Stimulated activated naive CD8-positive, alpha-beta T cell treated with anti-CD3 and anti-CD28 coated beads, Interleukin-15, Interleukin-2, amounts not matched to agents 100 U/mL and 50 U/mL, for 24 hours (primary cell): ENCODE results near the gene GAB2.
A peak's percentile ranks its signal among the peaks of the same experiment; 100 is the strongest.

Experiments
- ATAC-seq: fragments of 150-1000 bp; cut with Tn5 transposase; one replicate; pipeline ENCODE4 v1.10.0; 2021
- DNase-seq: peaks from one replicate; pipeline ENCODE4 v3.0.0; 2021

The GAB2 gene

DNA sequence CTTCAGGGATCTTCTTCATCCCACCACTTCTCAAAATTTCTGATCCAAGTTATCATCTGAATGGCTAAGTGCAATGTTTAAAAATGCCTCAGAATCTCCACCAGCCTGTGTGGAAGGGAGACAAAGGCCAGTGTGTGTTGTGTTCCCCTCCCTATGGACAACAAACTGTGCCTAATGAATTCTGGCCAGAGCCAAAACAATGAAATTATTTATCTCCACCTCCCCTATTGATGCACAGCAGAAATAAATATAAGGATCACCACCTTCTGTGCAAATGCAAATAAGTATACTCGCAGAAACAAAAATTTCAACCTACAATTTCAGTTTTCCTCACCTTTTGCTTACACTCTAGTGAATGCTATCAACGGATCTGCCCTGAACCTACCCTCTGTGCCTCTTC lies 75.8 kb downstream of the GAB2 start:
- ATAC-seq (no peak), DNase-seq (no peak)

- DNase-seq (no peak), ATAC-seq (no peak)
Observed at GRCh38 chr11:78340530-78340929, 77.1 kb downstream of the GAB2 start.

GRCh38 chr11:78339945-78340344 lies 77.7 kb downstream of the GAB2 start:
- ATAC-seq (no peak), DNase-seq (no peak)

GRCh38 chr11:78339483-78339882 lies 78.1 kb downstream of the GAB2 start:
- ATAC-seq = peak; percentile 36

GRCh38 chr11:78338702-78339101 lies 78.9 kb downstream of the GAB2 start:
- ATAC-seq (no peak), DNase-seq (no peak)

More at GRCh38 chr11:78339483-78339882, 78.1 kb downstream of the GAB2 start:
- DNase-seq = no peak

GRCh38 chr11:78338138-78338537 lies 79.5 kb downstream of the GAB2 start:
- no peak for ATAC-seq

GRCh38 chr11:78337554-78337924 lies 80.1 kb downstream of the GAB2 start:
- ATAC-seq (no peak), DNase-seq (no peak)

More at GRCh38 chr11:78338138-78338537, 79.5 kb downstream of the GAB2 start:
- DNase-seq = no peak

- no peak for DNase-seq
- ATAC-seq = no peak
Observed at GRCh38 chr11:78336877-78337553, 80.6 kb downstream of the GAB2 start.

- DNase-seq = no peak
Observed at GRCh38 chr11:78334109-78334508, 83.5 kb downstream of the GAB2 start.

GRCh38 chr11:78332872-78333271 lies 84.7 kb downstream of the GAB2 start:
- no peak for DNase-seq
- ATAC-seq = no peak

More at GRCh38 chr11:78334109-78334508, 83.5 kb downstream of the GAB2 start:
- ATAC-seq = no peak

DNA sequence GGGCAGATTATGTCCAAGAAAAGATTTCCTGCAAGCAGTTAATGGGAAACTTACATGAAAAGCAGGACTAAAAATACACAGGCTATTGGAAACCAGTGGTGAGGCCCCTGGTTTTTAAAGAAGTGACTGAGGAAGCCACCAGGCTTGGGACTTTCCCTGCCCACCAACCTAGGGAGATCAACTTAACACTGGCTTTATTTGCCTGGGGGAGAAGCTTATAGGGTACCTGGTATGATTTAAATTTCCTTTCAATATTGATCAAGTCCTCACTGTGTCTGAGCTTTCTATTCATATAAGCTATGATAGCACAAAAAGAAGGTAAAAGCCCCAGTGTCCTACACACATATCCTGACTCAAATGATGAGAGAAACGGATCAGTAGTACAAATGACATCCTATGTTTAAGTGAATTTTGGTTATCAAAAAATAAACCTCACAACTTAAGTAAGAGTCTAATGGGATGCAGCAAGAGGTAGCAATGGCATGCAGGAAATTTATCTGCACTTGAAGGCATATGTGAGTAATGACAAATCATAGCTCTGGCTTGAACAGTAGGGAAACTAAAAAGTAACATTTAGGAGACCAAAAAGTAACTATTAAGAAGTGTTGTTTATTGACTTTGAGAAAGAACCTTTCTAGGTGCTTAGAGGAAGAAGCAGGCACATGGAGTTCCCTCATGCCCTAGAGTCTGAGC lies 85.3 kb downstream of the GAB2 start:
- DNase-seq = no peak

DNA sequence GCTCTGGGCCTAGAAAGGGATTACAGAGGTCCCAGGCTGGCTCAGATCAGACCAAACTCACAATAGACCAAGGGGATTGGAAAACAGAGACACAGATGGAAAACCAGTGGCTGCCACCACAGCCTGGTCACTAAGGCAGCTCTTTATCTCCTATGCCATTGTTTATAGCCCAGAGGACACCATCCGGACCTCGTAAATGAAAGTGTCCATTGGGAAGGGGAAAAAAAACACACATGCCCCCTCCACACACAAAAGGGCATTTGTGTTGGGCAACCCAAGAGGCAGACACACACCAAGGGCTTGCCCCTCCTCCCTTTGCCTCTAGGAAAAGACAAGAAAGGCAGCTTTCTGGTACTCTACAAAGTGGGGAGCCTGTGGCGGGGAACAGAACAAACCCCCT lies 85.9 kb downstream of the GAB2 start:
- DNase-seq (no peak), ATAC-seq (no peak)

More for the DNA sequence above, 85.3 kb downstream of the GAB2 start:
- ATAC-seq = peak; percentile 43

DNA sequence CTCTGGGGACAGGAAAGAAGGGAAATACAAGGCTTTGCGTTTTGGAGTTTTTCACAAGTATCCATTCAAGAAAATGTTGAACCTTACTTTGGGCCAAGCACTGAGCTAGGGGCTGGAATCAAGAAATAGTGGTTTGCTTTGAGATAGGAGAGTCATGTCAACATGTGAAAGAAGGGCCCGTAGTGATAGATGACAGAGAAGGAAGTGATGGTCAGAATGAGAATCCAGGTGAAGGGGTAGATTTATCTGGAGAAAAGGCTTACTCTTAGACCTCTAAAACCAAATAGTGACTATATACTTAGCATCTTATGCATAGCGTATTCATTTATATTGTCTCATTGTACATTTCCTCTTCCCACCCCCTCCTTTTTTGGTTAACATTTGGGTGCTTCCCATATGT lies 87.3 kb downstream of the GAB2 start:
- DNase-seq = no peak
- ATAC-seq = no peak

- ATAC-seq (no peak), DNase-seq (no peak)
Observed at GRCh38 chr11:78327945-78328344, 89.7 kb downstream of the GAB2 start.

DNA sequence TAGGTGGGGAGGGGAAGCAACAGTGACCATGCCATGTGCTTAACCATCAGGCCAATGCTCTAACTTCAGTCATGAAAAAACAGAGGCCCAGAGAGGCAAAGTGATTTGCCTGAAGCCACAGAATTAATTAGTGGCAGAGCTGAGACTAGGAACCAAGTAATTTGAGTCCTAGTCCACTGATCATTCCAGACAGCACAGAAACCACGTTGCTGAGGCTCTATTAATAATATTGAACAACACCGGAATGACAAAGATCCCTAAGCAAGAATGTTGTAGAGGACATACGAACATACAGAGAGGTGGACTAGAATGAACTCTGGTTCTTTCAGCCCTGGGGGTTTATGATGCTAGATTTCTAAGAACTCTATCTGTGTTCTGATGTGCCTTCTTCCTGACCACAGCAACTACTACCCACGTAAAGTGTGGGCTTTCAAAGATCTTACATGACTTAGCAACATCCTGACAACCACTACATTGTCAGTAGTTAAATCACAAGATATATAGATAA lies 92.3 kb downstream of the GAB2 start:
- peak; percentile 93 for ATAC-seq
- no peak for DNase-seq

DNA sequence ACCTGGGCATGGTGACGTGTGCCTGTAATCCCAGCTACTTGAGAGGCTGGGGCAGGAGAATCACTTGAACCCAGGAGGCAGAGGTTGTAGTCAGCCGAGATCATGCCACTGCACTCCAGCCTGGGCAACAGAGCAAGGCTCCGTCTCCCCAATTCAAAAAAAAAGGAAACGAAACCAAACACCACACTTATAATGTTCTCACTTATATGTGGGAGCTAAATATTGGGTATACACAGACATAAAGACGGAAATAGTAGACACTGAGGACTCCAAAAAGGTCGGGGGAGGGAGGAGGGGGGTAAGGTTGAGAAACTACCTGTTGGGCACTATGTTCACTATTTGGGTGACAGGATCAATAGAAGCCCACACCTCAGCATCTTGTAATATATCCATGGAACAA lies 94.3 kb downstream of the GAB2 start:
- ATAC-seq = no peak
- DNase-seq = no peak

DNA sequence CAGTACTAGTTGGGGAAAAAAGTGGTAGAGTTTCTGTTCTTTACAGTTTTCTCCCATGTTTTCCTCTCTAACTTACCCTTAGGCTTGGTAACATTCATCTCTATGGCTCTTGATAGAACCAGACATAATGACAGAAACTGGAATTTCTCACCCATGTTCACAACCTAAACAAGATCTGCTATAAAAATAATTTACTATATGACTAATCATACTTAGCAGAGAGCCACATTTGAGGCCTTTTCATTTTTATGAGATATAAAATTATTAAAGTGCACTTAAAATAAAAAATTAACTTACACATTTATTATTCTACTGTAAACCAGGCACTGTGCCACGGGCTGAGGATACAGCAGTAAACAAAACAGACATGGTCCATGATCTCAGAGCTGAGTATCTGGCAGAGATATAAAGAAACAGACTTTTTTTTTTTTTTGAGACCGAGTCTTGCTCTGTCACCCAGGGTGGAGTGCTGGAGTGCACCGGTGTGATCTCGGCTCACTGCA lies 98.1 kb downstream of the GAB2 start:
- ATAC-seq (no peak), DNase-seq (no peak)

DNA sequence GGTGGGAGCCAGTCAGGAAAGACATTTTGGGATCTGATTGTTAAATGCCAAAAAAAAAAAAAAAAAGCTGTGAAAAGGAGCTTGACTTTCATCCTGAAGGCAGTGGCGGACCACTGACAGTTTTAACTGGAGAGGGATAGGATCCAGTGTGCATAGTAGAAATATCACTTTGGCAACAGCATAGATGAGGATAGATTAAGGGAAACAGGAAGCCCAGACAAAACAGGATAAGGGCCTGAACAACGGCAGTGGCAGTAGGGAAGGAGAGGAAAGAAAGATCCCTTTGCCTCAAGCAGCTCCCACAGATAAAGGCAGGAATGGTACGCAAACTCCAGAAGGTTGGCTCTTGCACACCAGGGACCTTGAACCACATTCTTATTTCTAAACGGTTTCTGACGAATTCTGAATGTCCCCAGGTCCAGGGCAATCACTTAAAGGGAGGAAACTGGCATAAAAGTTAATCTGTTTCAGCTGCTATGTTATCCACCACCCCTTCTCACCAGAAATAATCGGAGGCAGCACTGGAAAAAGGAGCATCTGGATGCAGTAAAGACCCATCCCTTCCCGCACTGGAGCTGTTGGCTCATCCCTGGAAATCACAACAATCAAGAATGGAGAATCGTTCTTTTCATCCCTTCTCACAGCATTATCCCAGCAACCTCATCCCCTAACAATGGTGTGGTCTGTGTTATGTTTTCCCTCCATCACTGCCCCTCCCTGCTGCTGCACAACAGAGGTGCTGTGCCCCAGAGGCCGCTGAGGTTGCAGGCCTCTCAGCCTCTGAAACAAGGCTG lies 99.1 kb downstream of the GAB2 start:
- DNase-seq (no peak), ATAC-seq (no peak)

- DNase-seq = no peak
- no peak for ATAC-seq
Observed at GRCh38 chr11:78315724-78316123, 101.9 kb downstream of the GAB2 start.

DNA sequence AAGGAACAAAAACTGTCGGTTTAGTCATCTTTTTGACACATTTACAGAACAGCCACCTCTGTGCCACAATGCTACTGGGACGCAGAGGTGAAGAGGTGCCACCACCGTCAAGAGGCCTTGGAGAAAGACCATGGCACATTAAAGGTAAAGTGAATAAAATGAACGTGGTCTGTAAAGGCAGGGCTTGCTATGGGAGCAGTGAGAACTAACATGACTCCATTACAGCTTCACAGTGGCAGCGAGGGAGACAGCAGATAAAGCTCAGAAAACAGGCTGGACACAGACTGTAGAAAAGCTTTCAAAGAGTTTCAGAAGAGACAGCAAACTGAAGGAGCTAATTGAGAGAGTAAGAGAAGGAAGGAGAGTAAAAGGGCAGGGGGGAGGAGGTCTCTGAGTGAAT lies 102.9 kb downstream of the GAB2 start:
- ATAC-seq = no peak
- no peak for DNase-seq

DNA sequence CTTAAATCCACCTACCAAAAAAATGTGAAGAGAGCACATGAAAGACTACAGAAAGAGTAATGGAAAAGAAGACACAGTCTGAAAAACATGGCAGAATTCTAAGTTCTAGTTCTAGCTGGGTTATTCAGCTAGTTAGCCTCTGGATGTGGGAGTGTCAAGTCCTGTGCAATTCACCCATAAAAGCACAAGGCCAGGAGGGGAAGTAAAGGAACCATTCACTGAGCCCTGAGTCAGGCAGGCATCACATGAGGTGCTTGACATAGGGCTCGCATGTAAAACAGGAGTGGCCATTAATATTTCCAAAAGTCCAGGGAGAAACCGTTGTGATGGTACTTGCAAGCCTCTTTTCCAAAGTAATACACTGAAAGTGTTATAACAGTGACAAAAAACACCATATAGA lies 103.7 kb downstream of the GAB2 start:
- ATAC-seq = no peak

GRCh38 chr11:78313181-78313795 lies 104.3 kb downstream of the GAB2 start:
- DNase-seq (no peak), ATAC-seq (peak; percentile 23)

More for the DNA sequence above, 103.7 kb downstream of the GAB2 start:
- DNase-seq = no peak
